Stomach (tissue), 4 donors: ENCODE results near the gene TBXAS1.

Experiments used
- CTCF ChIP-seq, 7 experiments: fragments of 450-650 bp in 4 of 7; fragments of 200-600 bp in 3 of 7; sonication (generic) in 3 of 7; IDR thresholded peaks; one replicate each; pipeline ENCODE4 v1.5.1; 2016 to 2019; ENCODE audit warnings: antibody characterized with exemption in 7 of 7, control low read depth in 2 of 7, mild to moderate bottlenecking in 1 of 7
- EP300 ChIP-seq: sonication (generic); formaldehyde crosslinking; IDR thresholded peaks from one replicate; pipeline ENCODE4 v1.6.1; 2017; ENCODE audit warnings: antibody characterized with exemption
- POLR2A ChIP-seq, 4 donors: fragments of 450-650 bp; IDR thresholded peaks; one replicate each; pipeline ENCODE4 v1.6.1; 2016; ENCODE audit warnings: antibody characterized with exemption in 4 of 4, control low read depth in 2 of 4, mild to moderate bottlenecking in 1 of 4, moderate library complexity in 1 of 4
- POLR2AphosphoS5 ChIP-seq, 3 donors: sonication (generic); formaldehyde crosslinking; IDR thresholded peaks; one replicate each; pipeline ENCODE4 v1.6.1; 2016; ENCODE audit warnings: antibody characterized with exemption in 3 of 3

GRCh38 chr7:140017543-140017942, 188.5 kb downstream of the TBXAS1 start:
- TF ChIP-seq POLR2AphosphoS5 (IDR thresholded peaks at IDR 0.05) (no peak), CTCF (IDR thresholded peaks at IDR 0.05) (no peak), EP300 (no peak), POLR2A (IDR thresholded peaks at IDR 0.05) (no peak)
